GM19395 (cell line): ENCODE results near the gene DDX1.
"Not testable (repeated sequence)": the region's sequence is repeated elsewhere in the genome, so short reads cannot be mapped to it uniquely, and the experiment has no call there.

Source experiments
- ATAC-seq: cut with Tn5 transposase; IDR thresholded peaks from one replicate; pipeline ENCODE4 v1.9.1; 2021; ENCODE audit warnings: mild to moderate bottlenecking, moderate library complexity; ENCODE audit not compliant: unreplicated experiment

The DDX1 gene

GRCh38 chr2:15614545-15615300, 23.1 kb downstream of the DDX1 start:
- no peak for ATAC-seq

GRCh38 chr2:15615301-15615920, 23.7 kb downstream of the DDX1 start:
- no peak for ATAC-seq

- ATAC-seq: no peak
These were observed 24.8 kb downstream of the DDX1 start for GRCh38 chr2:15616429-15616828.

- ATAC-seq: no peak
These were observed 25.4 kb downstream of the DDX1 start for GRCh38 chr2:15616850-15617777.

GRCh38 chr2:15617778-15618448, 26.2 kb downstream of the DDX1 start:
- no peak for ATAC-seq

GRCh38 chr2:15618449-15618855, 26.8 kb downstream of the DDX1 start:
- ATAC-seq: no peak

GRCh38 chr2:15619076-15619475, 27.4 kb downstream of the DDX1 start:
- no peak for ATAC-seq

GRCh38 chr2:15619510-15619909, 27.8 kb downstream of the DDX1 start:
- ATAC-seq: no peak

GRCh38 chr2:15619938-15620337, 28.3 kb downstream of the DDX1 start:
- ATAC-seq: no peak

GRCh38 chr2:15620340-15620739, 28.7 kb downstream of the DDX1 start:
- no peak for ATAC-seq

- no peak for ATAC-seq
These were observed 29.3 kb downstream of the DDX1 start for GRCh38 chr2:15620857-15621471.

GRCh38 chr2:15621472-15621870, 29.8 kb downstream of the DDX1 start:
- not testable (repeated sequence) for ATAC-seq

GRCh38 chr2:15622214-15622613, 30.5 kb downstream of the DDX1 start:
- ATAC-seq: no peak

GRCh38 chr2:15622614-15623480, 31.2 kb downstream of the DDX1 start:
- ATAC-seq: no peak

GRCh38 chr2:15623481-15623796, 31.8 kb downstream of the DDX1 start:
- no peak for ATAC-seq

- ATAC-seq: no peak
These were observed 32.4 kb downstream of the DDX1 start for GRCh38 chr2:15623898-15624541.

GRCh38 chr2:15624903-15625302, 33.2 kb downstream of the DDX1 start:
- no peak for ATAC-seq

GRCh38 chr2:15625344-15626036, 33.8 kb downstream of the DDX1 start:
- ATAC-seq: no peak

GRCh38 chr2:15626126-15626525, 34.5 kb downstream of the DDX1 start:
- ATAC-seq: no peak
